Measurements from ENCODE around the gene TARBP1. TPM values are rescaled to one million over a fixed set of nuclear protein-coding genes. Genes with fewer than 3 reads are reported as not detected.

The TARBP1 gene
- total and polyA plus RNA-seq, 2 of the 13 experiments (the other 11 are each of a cell fraction or from before 2014, with no cell fraction given), result 37.7 to 67.0 TPM

- intact Hi-C loops (cut with micrococcal nuclease; ENCODE audit: unreplicated experiment), result no loop called here
- H3K79me2 ChIP-seq (ENCODE audit: insufficient read depth, low read length), result peaks cover 3% of the 10 kb centered on the region
- no peak overlapping the region for H3K9ac ChIP-seq (ENCODE audit: insufficient read depth, low read depth, low read length)
- H3K36me3 ChIP-seq (replicated peaks in 1 of 2; ENCODE audit: control insufficient read depth in 1 of 2, insufficient read depth in 2 of 2, low read length in 2 of 2), result peaks cover 4 to 39% of the 10 kb centered on the region in 2 experiments
- H3K4me2 ChIP-seq (ENCODE audit: low read depth, low read length), result no peak overlapping the region
- H3K9me3 ChIP-seq (ENCODE audit: low read length), result no peaks in the 10 kb centered on the region
- no peaks in the 10 kb centered on the region for H3K27me3 ChIP-seq (ENCODE audit: control insufficient read depth in 1 of 2, insufficient read depth in 2 of 2, low read length in 2 of 2)
- in situ Hi-C loops (cut with HindIII; ENCODE audit: extremely low pct_ligation_motif_present, low pct_unique_long_range_greater_than_20kb), result no loop called here
- no peaks in the 10 kb centered on the region for H4K20me1 ChIP-seq (ENCODE audit: insufficient read depth, low read length)
- DNase-seq (ENCODE audit: low spot score) (no peak), ATAC-seq (no peak), FAIRE-seq (no peak)
- H3K4me1 ChIP-seq (ENCODE audit: insufficient read depth, low read length), result peaks cover 21% of the 10 kb centered on the region; the same call in 1 of the 2 replicates
- no peak overlapping the region for H3K4me3 ChIP-seq (replicated peaks in 1 of 3; ENCODE audit: insufficient read depth in 1 of 3, low read depth in 2 of 3, low read length in 3 of 3)
- ChIA-PET POLR2A (no interaction called here), CTCF (ENCODE audit: low intra/inter-chr PET ratio, low total read pairs) (no interaction called here)
- no peak overlapping the region for H2AFZ ChIP-seq (ENCODE audit: low read length)
- BruUV-seq (replicated peaks), result no TSS peak
- H3K27ac ChIP-seq (ENCODE audit: extremely low read length, insufficient read depth, low read length), result no peak overlapping the region
- no peak for TF ChIP-seq ZNF609 (CRISPR knock-in tag; IDR thresholded peaks at IDR 0.05; ENCODE audit: borderline replicate concordance)
- TF ChIP-seq SMAD1 (CRISPR knock-in tag; IDR thresholded peaks at IDR 0.05; ENCODE audit: borderline replicate concordance, low read depth), result no peak
- no peak for TF ChIP-seq LCORL (IDR thresholded peaks at IDR 0.05)
- TF ChIP-seq LCORL (CRISPR knock-in tag; IDR thresholded peaks at IDR 0.05), result no peak
- TF ChIP-seq KAT2B (IDR thresholded peaks at IDR 0.05; ENCODE audit: borderline replicate concordance, low read depth, low read length), result 0 out of 2 replicates have a peak, but pooled peaks have one; percentile 17
- peak; percentile 89 for TF ChIP-seq ZNF317 (CRISPR knock-in tag; IDR thresholded peaks at IDR 0.05)
- 95% methylated on average over 3 of the region's 3 CpGs for WGBS (ENCODE audit: low lambda C conversion rate)
These were observed 38.6 kb downstream of the TARBP1 start for GRCh38 chr1:234440348-234440747.
